IMR-90 (cell line): Measurements from ENCODE around the gene FADS6. TPM values are rescaled to one million over a fixed set of nuclear protein-coding genes. Genes with fewer than 3 reads are reported as not detected.
"Not testable (repeated sequence)": the region's sequence is repeated elsewhere in the genome, so short reads cannot be mapped to it uniquely, and the experiment has no call there.

ENCODE experiments used
- ATAC-seq: fragments of 200-7000 bp; cut with Tn5 transposase; 2 replicates; pipeline ENCODE4 v1.9.1; 2020; ENCODE audit warnings: low read depth, mild to moderate bottlenecking, moderate library complexity
- BruUV-seq: library from RNA; stranded (reverse); fragments of 400-500 nt; replicated peaks from 2 replicates; lab custom pipeline; 2021; lab: Mats Ljungman, UMichigan
- CTCF ChIA-PET: fragments of 300-600 bp; formaldehyde crosslinking; extraction: SDS; loops from one replicate; lab custom pipeline; 2021; ENCODE audit warnings: antibody characterized with exemption; lab: Yijun Ruan, JAX
- POLR2A ChIA-PET: fragments of 300-600 bp; sonication (Branson Sonifier 250); formaldehyde crosslinking; loops from one replicate; lab custom pipeline; 2022; ENCODE audit warnings: antibody characterized with exemption; ENCODE audit not compliant: unreplicated experiment; lab: Charles Lee
- DNase-seq: peaks from one replicate; pipeline ENCODE4 v3.0.0; 2013
- H2AFZ ChIP-seq: replicated peaks from 2 replicates; pipeline ENCODE3; 2013; ENCODE audit warnings: low read length, mild to moderate bottlenecking; ENCODE audit not compliant: poor library complexity
- H2AK5ac ChIP-seq: 2 replicates; pipeline ENCODE4 v1.6.1; 2013; ENCODE audit warnings: low read depth, low read length, inconsistent platforms
- H2AK9ac ChIP-seq: replicated peaks from 2 replicates; pipeline ENCODE3; 2013; ENCODE audit warnings: mild to moderate bottlenecking, low read depth, low read length, moderate library complexity; ENCODE audit not compliant: poor library complexity
- H2BK120ac ChIP-seq: 2 replicates; pipeline ENCODE4 v1.6.1; 2013; ENCODE audit warnings: low read depth, low read length, inconsistent platforms
- H2BK15ac ChIP-seq: 3 replicates; pipeline ENCODE4 v1.6.1; 2013; ENCODE audit warnings: low read depth, low read length, inconsistent platforms
- H2BK20ac ChIP-seq: 2 replicates; pipeline ENCODE4 v1.6.1; 2013; ENCODE audit warnings: low read depth, mild to moderate bottlenecking, inconsistent platforms, low read length, moderate library complexity
- H2BK5ac ChIP-seq: 2 replicates; pipeline ENCODE4 v1.6.1; 2013; ENCODE audit warnings: mild to moderate bottlenecking, low read depth, low read length, inconsistent platforms; ENCODE audit not compliant: poor library complexity, severe bottlenecking
- H3K14ac ChIP-seq: replicated peaks from 2 replicates; pipeline ENCODE4 v1.6.1; 2013; ENCODE audit warnings: low read depth, low read length, inconsistent platforms
- H3K18ac ChIP-seq: 2 replicates; pipeline ENCODE4 v1.6.1; 2013; ENCODE audit warnings: low read depth, low read length, control low read depth
- H3K23ac ChIP-seq: 2 replicates; pipeline ENCODE4 v1.6.1; 2013; ENCODE audit warnings: low read depth, low read length, inconsistent platforms
- H3K27ac ChIP-seq: 2 replicates; pipeline ENCODE4 v1.5.1; 2013; ENCODE audit warnings: mild to moderate bottlenecking, control low read depth, low read length; ENCODE audit not compliant: insufficient read depth
- H3K27me3 ChIP-seq: 2 replicates; pipeline ENCODE4 v1.6.1; 2013; ENCODE audit warnings: low read length; ENCODE audit not compliant: control insufficient read depth, insufficient read depth
- H3K36me3 ChIP-seq: 2 replicates; pipeline ENCODE4 v1.6.1; 2013; ENCODE audit warnings: low read length, mixed read lengths; ENCODE audit not compliant: control insufficient read depth, insufficient read depth
- H3K4ac ChIP-seq: 2 replicates; pipeline ENCODE4 v1.6.1; 2013; ENCODE audit warnings: low read depth, low read length, inconsistent platforms
- H3K4me1 ChIP-seq: 2 replicates; pipeline ENCODE4 v1.6.1; 2013; ENCODE audit warnings: low read length, mixed read lengths; ENCODE audit not compliant: control insufficient read depth, insufficient read depth
- H3K4me2 ChIP-seq: 2 replicates; pipeline ENCODE4 v1.6.1; 2013; ENCODE audit warnings: low read depth, mild to moderate bottlenecking, control low read depth, low read length, moderate library complexity
- H3K4me3 ChIP-seq: 2 replicates; pipeline ENCODE4 v1.5.1; 2013; ENCODE audit warnings: low read depth, mild to moderate bottlenecking, control low read depth, low read length, moderate library complexity; ENCODE audit not compliant: insufficient read depth
- H3K56ac ChIP-seq: 2 replicates; pipeline ENCODE4 v1.6.1; 2013; ENCODE audit warnings: low read length, inconsistent platforms; ENCODE audit not compliant: insufficient read depth; ENCODE audit errors: extremely low read depth
- H3K79me1 ChIP-seq, 2 experiments: 2 replicates each; pipeline ENCODE4 v1.6.1; 2013; ENCODE audit warnings: low read length in 2 of 2, inconsistent platforms in 1 of 2, low read depth in 1 of 2
- H3K9ac ChIP-seq: 2 replicates; pipeline ENCODE4 v1.6.1; 2013; ENCODE audit warnings: low read depth, low read length, control low read depth
- H3K9me1 ChIP-seq: 2 replicates; pipeline ENCODE4 v1.6.1; 2013; ENCODE audit warnings: low read length, inconsistent platforms; ENCODE audit not compliant: insufficient read depth
- H3K9me3 ChIP-seq: 2 replicates; pipeline ENCODE4 v1.6.1; 2013; ENCODE audit warnings: low read length; ENCODE audit not compliant: control insufficient read depth, insufficient read depth
- H4K20me1 ChIP-seq: 2 replicates; pipeline ENCODE4 v1.6.1; 2013; ENCODE audit warnings: low read length, inconsistent platforms; ENCODE audit not compliant: insufficient read depth
- H4K5ac ChIP-seq: 2 replicates; pipeline ENCODE4 v1.6.1; 2013; ENCODE audit warnings: mild to moderate bottlenecking, low read depth, low read length, control low read depth
- H4K8ac ChIP-seq, 2 experiments: 2 replicates each; pipeline ENCODE4 v1.6.1; 2013; ENCODE audit warnings: low read depth in 2 of 2, low read length in 2 of 2, control low read depth in 1 of 2, inconsistent platforms in 1 of 2
- H4K91ac ChIP-seq: 2 replicates; pipeline ENCODE4 v1.6.1; 2013; ENCODE audit warnings: low read depth, low read length, inconsistent platforms; ENCODE audit not compliant: insufficient read depth
- WGBS, 2 experiments: methylation state at CpG; one replicate each; pipeline versions ENCODE4 v1.1.5 to v1.1.7; 2013; ENCODE audit warnings: missing lambda C conversion rate in 2 of 2; ENCODE audit not compliant: insufficient read length in 1 of 2; ENCODE audit errors: extremely low coverage in 2 of 2; 5-methylcytosine and 5-hydroxymethylcytosine counted together
- dilution Hi-C: fragments of 300-500 bp; cut with HindIII; formaldehyde crosslinking; loops from one replicate; pipeline ENCODE4 v1.14.3; 2018; ENCODE audit warnings: low sequenced_read_pairs; ENCODE audit not compliant: unreplicated experiment
- in situ Hi-C: fragments of 300-500 bp; cut with MboI; formaldehyde crosslinking; loops from 3 replicates; pipeline ENCODE4 v1.14.3; 2019; ENCODE audit warnings: low sequenced_read_pairs, inconsistent platforms, mixed read lengths
- intact Hi-C: fragments of 100-400 bp; cut with micrococcal nuclease; formaldehyde crosslinking; loops from 2 replicates; pipeline ENCODE4 v1.10.0; 2022
- polyA plus RNA-seq, 3 experiments: library from polyadenylated mRNA; depleted of rRNA; stranded (reverse); fragments of >200 nt; gene quantifications; 2 replicates each; pipeline ENCODE4 v1.2.3, GENCODE V29; 2012; ENCODE audit warnings: low replicate concordance in 1 of 3
- total RNA-seq: library from RNA; depleted of rRNA; stranded (reverse); fragments of >200 nt; gene quantifications from 2 replicates; pipeline ENCODE4 v1.2.3, GENCODE V29; 2012

The FADS6 gene
- total and polyA plus RNA-seq, 2 of the 4 experiments (the other 2 are of a cell fraction), result not detected

DNA sequence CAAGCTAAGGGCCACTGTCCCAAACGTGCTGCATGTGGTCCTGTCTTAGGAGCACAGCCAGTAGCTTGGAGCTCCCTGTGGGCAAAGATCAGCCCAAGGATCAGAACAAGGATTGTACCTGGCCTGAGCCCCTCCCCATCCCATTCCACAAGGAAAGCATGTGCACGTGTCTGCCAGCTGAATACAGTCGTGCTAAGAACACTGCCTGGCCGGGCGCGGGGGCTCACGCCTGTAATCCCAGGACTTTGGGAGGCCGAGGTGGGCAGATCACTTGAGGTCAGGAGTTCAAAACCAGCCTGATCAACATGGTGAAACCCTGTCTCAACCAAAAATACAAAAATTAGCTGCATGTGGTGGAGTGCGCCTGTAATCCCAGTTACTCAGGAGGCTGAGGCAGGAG is 23.4 kb downstream of the FADS6 start:
- in situ Hi-C loops, result loop anchor here (25.0 kb wide), 1 partner anchor 658 kb away; the partner anchor contains the start of genes RPL38 and TTYH2
- H2AFZ ChIP-seq, H2BK5ac ChIP-seq, H2BK120ac ChIP-seq, BruUV-seq, intact Hi-C loops, H3K4me2 ChIP-seq, H2BK20ac ChIP-seq, H3K27me3 ChIP-seq, H3K9me3 ChIP-seq, dilution Hi-C loops, ATAC-seq, DNase-seq, H4K91ac ChIP-seq, H2BK15ac ChIP-seq, H3K36me3 ChIP-seq, H3K56ac ChIP-seq, H4K20me1 ChIP-seq, H3K9ac ChIP-seq, H2AK5ac ChIP-seq, H4K8ac ChIP-seq, H3K14ac ChIP-seq, H2AK9ac ChIP-seq, H4K5ac ChIP-seq, H3K27ac ChIP-seq, H3K4ac ChIP-seq, H3K18ac ChIP-seq, H3K4me3 ChIP-seq, H3K23ac ChIP-seq, CTCF ChIA-PET: not testable (repeated sequence)
- Histone ChIP-seq H3K9me1 (peaks cover 16% of the 10 kb centered on the region), H3K79me1 (peaks cover 17 to 35% of the 10 kb centered on the region in 2 experiments; a peak in 3 of 4 replicates), H3K4me1 (peaks cover 11% of the 10 kb centered on the region)
- WGBS, 2 experiments, result no CpG with 5 or more reads among the region's 9 CpGs
- POLR2A ChIA-PET, result interaction anchor here (0.6 kb wide), 1 partner anchor 8 kb away, joined by 3 read pairs; no protein-coding TSS in a partner anchor
